ENCODE results near the gene ZFP90. TPM values are rescaled to one million over a fixed set of nuclear protein-coding genes. Genes with fewer than 3 reads are reported as not detected.

Gene ZFP90
- total RNA-seq, 1 experiment from 2014 or later = 12.8 TPM

DNA sequence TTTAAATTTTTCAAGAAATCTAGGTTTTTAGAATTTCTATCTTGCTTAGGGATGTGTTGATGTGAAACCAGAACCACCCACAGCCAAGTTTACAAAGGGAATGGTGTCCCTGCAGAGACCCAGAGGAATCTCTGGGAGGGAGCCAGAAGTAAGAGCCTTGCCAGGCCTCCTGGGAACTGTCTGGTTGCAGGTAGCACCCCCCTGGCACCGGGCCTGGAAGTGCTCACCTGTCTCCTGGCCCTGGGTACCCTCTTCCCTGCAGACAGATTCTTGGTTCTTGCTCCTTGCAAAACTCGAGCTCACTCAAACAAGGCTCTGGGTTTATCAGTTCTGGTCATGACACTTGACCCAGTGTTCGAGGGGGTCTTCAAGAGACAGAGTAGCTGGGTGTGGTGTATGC is 24.6 kb upstream of the ZFP90 start:
- Histone ChIP-seq H3K4me1 (ENCODE audit: insufficient read depth, low read length) (no peaks in the 10 kb centered on the region), H4K91ac (ENCODE audit: insufficient read length, low read depth, low read length) (no peak overlapping the region), H2AK5ac (ENCODE audit: insufficient read length, low read length) (no peak overlapping the region), H3K23ac (ENCODE audit: insufficient read length, low read depth, low read length) (no peak overlapping the region), H3K9ac (ENCODE audit: extremely low read depth, insufficient read length, low read length) (no peak overlapping the region), H3K23me2 (ENCODE audit: insufficient read length, low read depth, low read length, poor library complexity, severe bottlenecking) (no peaks in the 10 kb centered on the region), H2BK12ac (ENCODE audit: insufficient read length, low read depth, low read length) (no peak overlapping the region), H2BK5ac (ENCODE audit: insufficient read length, low read length) (no peak overlapping the region), H3K27me3 (ENCODE audit: insufficient read depth, low read length) (no peaks in the 10 kb centered on the region), H4K8ac (replicated peaks; ENCODE audit: insufficient read length, low read depth, low read length) (no peak overlapping the region), H4K20me1 (ENCODE audit: control insufficient read depth, insufficient read depth, insufficient read length) (no peaks in the 10 kb centered on the region), H2BK15ac (ENCODE audit: low read depth, low read length) (no peak overlapping the region), H3K14ac (ENCODE audit: insufficient read depth, low read length) (no peak overlapping the region), H2BK20ac (ENCODE audit: low read depth, low read length, poor library complexity, severe bottlenecking) (no peak overlapping the region), H3K27ac (ENCODE audit: insufficient read length, low read depth, low read length) (no peak overlapping the region), H4K5ac (ENCODE audit: insufficient read length, low read depth, low read length) (no peak overlapping the region), H3K79me2 (ENCODE audit: insufficient read depth, low read length) (no peaks in the 10 kb centered on the region), H2BK120ac (ENCODE audit: low read depth, low read length, poor library complexity, severe bottlenecking) (no peak overlapping the region), H2AFZ (ENCODE audit: low read length) (no peak overlapping the region), H3K4ac (ENCODE audit: low read depth, low read length) (no peak overlapping the region), H3K18ac (ENCODE audit: insufficient read length, low read depth, low read length) (no peak overlapping the region), H3K56ac (ENCODE audit: insufficient read length, low read depth, low read length) (no peak overlapping the region), H3T11ph (ENCODE audit: low read length) (no peak overlapping the region), H3K9me3 (ENCODE audit: control insufficient read depth, low read depth, low read length) (no peaks in the 10 kb centered on the region), H3K79me1 (ENCODE audit: insufficient read depth, low read depth, low read length, poor library complexity, severe bottlenecking) (no peaks in the 10 kb centered on the region), H3K4me2 (ENCODE audit: insufficient read depth, insufficient read length, low read length) (no peak overlapping the region)
- TF ChIP-seq, protein P1, sequence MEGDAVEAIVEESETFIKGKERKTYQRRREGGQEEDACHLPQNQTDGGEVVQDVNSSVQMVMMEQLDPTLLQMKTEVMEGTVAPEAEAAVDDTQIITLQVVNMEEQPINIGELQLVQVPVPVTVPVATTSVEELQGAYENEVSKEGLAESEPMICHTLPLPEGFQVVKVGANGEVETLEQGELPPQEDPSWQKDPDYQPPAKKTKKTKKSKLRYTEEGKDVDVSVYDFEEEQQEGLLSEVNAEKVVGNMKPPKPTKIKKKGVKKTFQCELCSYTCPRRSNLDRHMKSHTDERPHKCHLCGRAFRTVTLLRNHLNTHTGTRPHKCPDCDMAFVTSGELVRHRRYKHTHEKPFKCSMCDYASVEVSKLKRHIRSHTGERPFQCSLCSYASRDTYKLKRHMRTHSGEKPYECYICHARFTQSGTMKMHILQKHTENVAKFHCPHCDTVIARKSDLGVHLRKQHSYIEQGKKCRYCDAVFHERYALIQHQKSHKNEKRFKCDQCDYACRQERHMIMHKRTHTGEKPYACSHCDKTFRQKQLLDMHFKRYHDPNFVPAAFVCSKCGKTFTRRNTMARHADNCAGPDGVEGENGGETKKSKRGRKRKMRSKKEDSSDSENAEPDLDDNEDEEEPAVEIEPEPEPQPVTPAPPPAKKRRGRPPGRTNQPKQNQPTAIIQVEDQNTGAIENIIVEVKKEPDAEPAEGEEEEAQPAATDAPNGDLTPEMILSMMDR (conservative IDR thresholded peaks at IDR 0.05) = no peak
- Mint-ChIP-seq H3K4me3 (no peak overlapping the region), H3K27me3 (ENCODE audit: low read depth) (peaks cover 10% of the 10 kb centered on the region), H3K27ac (no peak overlapping the region), H3K9me3 (no peaks in the 10 kb centered on the region), H3K4me1 (peaks cover 0 to 3% of the 10 kb centered on the region in 2 experiments; a peak in 1 of 4 replicates), H3K36me3 (ENCODE audit: insufficient read depth in 1 of 3, low read depth in 3 of 3) (no peaks in the 10 kb centered on the region)
- no peak for DNase-seq
- no CpG with 5 or more reads among the region's 3 CpGs for WGBS (ENCODE audit: extremely low coverage, insufficient read length, low lambda C conversion rate)

Data from H9 (cell line).